Measurements from ENCODE around the gene TMC5. TPM values are rescaled to one million over a fixed set of nuclear protein-coding genes. Genes with fewer than 3 reads are reported as not detected.

TMC5 gene
- polyA plus RNA-seq, 1 of the 3 experiments (the other 2 are of a cell fraction) = not detected

DNA sequence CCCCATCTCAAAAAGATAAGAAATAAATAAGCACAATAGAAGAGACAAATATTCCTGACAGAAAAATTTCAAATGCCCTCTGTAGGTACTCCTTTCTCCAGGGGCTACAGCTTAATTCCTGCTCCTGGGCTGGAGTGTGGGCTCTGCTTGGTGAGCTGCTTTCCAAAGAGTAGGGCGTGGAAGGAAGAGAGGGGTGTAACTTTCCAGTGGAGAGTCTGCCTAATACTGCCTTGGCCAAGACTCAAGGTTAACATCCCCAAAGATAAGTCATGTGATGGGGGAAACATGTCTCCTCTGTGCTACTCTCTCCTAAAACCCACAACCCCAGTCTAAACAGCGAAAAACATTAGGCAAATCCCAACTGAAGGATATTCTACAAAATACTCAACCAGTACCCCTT, 42.7 kb downstream of the TMC5 start (continued):
- TF ChIP-seq, protein P1, sequence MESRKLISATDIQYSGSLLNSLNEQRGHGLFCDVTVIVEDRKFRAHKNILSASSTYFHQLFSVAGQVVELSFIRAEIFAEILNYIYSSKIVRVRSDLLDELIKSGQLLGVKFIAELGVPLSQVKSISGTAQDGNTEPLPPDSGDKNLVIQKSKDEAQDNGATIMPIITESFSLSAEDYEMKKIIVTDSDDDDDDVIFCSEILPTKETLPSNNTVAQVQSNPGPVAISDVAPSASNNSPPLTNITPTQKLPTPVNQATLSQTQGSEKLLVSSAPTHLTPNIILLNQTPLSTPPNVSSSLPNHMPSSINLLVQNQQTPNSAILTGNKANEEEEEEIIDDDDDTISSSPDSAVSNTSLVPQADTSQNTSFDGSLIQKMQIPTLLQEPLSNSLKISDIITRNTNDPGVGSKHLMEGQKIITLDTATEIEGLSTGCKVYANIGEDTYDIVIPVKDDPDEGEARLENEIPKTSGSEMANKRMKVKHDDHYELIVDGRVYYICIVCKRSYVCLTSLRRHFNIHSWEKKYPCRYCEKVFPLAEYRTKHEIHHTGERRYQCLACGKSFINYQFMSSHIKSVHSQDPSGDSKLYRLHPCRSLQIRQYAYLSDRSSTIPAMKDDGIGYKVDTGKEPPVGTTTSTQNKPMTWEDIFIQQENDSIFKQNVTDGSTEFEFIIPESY (IDR thresholded peaks at IDR 0.05; ENCODE audit: borderline replicate concordance, low read depth) = no peak
- TF ChIP-seq NFIC (IDR thresholded peaks at IDR 0.05; ENCODE audit: borderline replicate concordance) (no peak), YY1 (IDR thresholded peaks at IDR 0.05; ENCODE audit: low read depth) (no peak), MEF2A (IDR thresholded peaks at IDR 0.05; ENCODE audit: borderline replicate concordance, low read depth) (no peak), GATA2 (CRISPR knock-in tag; IDR thresholded peaks at IDR 0.05) (no peak), GABPA (IDR thresholded peaks at IDR 0.05; ENCODE audit: low read depth) (no peak), SMC3 (IDR thresholded peaks at IDR 0.05; ENCODE audit: low read depth, low read length) (no peak), FOXJ3 (CRISPR knock-in tag; IDR thresholded peaks at IDR 0.05) (no peak), TAF1 (IDR thresholded peaks at IDR 0.05; ENCODE audit: borderline replicate concordance, low read depth, low read length) (no peak)
- TF ChIP-seq, protein P2, sequence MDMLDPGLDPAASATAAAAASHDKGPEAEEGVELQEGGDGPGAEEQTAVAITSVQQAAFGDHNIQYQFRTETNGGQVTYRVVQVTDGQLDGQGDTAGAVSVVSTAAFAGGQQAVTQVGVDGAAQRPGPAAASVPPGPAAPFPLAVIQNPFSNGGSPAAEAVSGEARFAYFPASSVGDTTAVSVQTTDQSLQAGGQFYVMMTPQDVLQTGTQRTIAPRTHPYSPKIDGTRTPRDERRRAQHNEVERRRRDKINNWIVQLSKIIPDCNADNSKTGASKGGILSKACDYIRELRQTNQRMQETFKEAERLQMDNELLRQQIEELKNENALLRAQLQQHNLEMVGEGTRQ (IDR thresholded peaks at IDR 0.05; ENCODE audit: borderline replicate concordance, low read depth, low read length) = no peak

DNA sequence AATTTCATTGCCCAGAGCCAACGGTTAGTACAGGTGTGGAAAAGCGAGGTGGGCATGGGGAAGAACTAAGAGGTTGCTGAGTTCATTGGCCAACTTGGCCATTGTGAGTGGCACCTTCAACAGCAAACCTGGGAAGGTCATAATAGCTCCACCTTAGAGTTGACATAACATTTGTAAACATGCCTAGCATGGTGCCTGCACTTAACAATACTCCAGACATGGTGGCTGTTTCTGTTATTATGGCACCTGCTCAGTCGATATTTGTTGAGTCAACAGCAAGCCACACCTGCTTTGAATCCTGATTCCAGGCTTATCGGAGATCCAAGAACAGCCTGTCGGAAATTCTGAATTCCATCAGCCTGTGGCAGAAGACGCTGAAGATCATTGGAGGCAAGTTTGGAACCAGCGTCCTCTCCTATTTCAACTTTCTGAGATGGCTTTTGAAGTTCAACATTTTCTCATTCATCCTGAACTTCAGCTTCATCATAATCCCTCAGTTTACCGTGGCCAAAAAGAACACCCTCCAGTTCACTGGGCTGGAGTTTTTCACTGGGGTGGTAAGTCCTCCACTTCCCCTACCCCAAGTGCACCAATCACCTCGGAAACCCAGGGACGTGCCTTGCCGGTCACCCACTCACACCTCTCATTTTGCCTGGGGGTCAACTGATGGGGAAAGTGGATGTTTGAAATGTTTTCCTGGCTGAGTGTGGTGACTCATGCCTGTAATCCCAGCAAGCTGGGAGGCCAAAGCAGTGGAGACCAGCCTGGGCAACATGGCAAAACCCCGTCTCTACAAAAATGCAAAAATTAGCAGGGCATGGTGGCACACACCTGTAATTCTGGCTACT, 46.0 kb downstream of the TMC5 start:
- Histone ChIP-seq H3K4me2 (no peak overlapping the region), H3K9me3 (no peaks in the 10 kb centered on the region), H4K20me1 (ENCODE audit: insufficient read depth) (no peaks in the 10 kb centered on the region), H3K27ac (ENCODE audit: low read depth in 2 of 2, low read length in 1 of 2) (no peak overlapping the region), H3K27me3 (ENCODE audit: insufficient read depth) (no peaks in the 10 kb centered on the region), H3K79me2 (ENCODE audit: insufficient read depth) (no peaks in the 10 kb centered on the region), H3K4me1 (ENCODE audit: control insufficient read depth in 1 of 2, insufficient read depth in 2 of 2, low read depth in 1 of 2, low read length in 1 of 2) (no peaks in the 10 kb centered on the region), H3K36me3 (replicated peaks in 1 of 2; ENCODE audit: control insufficient read depth in 1 of 2, insufficient read depth in 2 of 2, low read length in 1 of 2) (no peaks in the 10 kb centered on the region), H3K9ac (no peak overlapping the region), H3K4me3 (ENCODE audit: low read depth in 2 of 2, low read length in 1 of 2) (no peak overlapping the region), H3K9me2 (no peaks in the 10 kb centered on the region), H2AFZ (ENCODE audit: low read depth) (no peak overlapping the region), H3F3A (replicated peaks; ENCODE audit: insufficient read depth) (no peaks in the 10 kb centered on the region)
- ChIA-PET CTCF (no interaction called here), POLR2A (no interaction called here)
- no peak for DNase-seq
- WGBS (ENCODE audit: low lambda C conversion rate) = 52% methylated on average over 12 of the region's 12 CpGs
- TF ChIP-seq FOXJ3 (CRISPR knock-in tag; IDR thresholded peaks at IDR 0.05) (no peak), YY1 (IDR thresholded peaks at IDR 0.05; ENCODE audit: low read depth) (no peak), MXI1 (IDR thresholded peaks at IDR 0.05; ENCODE audit: low read depth, low read length) (no peak), TEAD4 (IDR thresholded peaks at IDR 0.05; ENCODE audit: borderline replicate concordance, insufficient read depth) (no peak), FOSL2 (IDR thresholded peaks at IDR 0.05; ENCODE audit: borderline replicate concordance, low read depth) (no peak), EZH2phosphoT487 (IDR thresholded peaks at IDR 0.05; ENCODE audit: borderline replicate concordance, low read depth) (no peak), NRF1 (IDR thresholded peaks at IDR 0.05; ENCODE audit: low read depth, low read length) (no peak), JUND (IDR thresholded peaks at IDR 0.05) (no peak), RAD21 (IDR thresholded peaks at IDR 0.05; ENCODE audit: low read length) (no peak), RFX5 (IDR thresholded peaks at IDR 0.05; ENCODE audit: low read length) (no peak)
- TF ChIP-seq, protein P3, sequence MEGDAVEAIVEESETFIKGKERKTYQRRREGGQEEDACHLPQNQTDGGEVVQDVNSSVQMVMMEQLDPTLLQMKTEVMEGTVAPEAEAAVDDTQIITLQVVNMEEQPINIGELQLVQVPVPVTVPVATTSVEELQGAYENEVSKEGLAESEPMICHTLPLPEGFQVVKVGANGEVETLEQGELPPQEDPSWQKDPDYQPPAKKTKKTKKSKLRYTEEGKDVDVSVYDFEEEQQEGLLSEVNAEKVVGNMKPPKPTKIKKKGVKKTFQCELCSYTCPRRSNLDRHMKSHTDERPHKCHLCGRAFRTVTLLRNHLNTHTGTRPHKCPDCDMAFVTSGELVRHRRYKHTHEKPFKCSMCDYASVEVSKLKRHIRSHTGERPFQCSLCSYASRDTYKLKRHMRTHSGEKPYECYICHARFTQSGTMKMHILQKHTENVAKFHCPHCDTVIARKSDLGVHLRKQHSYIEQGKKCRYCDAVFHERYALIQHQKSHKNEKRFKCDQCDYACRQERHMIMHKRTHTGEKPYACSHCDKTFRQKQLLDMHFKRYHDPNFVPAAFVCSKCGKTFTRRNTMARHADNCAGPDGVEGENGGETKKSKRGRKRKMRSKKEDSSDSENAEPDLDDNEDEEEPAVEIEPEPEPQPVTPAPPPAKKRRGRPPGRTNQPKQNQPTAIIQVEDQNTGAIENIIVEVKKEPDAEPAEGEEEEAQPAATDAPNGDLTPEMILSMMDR (IDR thresholded peaks at IDR 0.05) = no peak
- TF ChIP-seq, protein P4, sequence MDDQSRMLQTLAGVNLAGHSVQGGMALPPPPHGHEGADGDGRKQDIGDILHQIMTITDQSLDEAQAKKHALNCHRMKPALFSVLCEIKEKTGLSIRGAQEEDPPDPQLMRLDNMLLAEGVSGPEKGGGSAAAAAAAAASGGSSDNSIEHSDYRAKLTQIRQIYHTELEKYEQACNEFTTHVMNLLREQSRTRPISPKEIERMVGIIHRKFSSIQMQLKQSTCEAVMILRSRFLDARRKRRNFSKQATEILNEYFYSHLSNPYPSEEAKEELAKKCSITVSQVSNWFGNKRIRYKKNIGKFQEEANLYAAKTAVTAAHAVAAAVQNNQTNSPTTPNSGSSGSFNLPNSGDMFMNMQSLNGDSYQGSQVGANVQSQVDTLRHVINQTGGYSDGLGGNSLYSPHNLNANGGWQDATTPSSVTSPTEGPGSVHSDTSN (IDR thresholded peaks at IDR 0.05) = no peak
- TF ChIP-seq, protein P2 (IDR thresholded peaks at IDR 0.05; ENCODE audit: borderline replicate concordance, low read depth, low read length) = no peak
- TF ChIP-seq, protein P5, sequence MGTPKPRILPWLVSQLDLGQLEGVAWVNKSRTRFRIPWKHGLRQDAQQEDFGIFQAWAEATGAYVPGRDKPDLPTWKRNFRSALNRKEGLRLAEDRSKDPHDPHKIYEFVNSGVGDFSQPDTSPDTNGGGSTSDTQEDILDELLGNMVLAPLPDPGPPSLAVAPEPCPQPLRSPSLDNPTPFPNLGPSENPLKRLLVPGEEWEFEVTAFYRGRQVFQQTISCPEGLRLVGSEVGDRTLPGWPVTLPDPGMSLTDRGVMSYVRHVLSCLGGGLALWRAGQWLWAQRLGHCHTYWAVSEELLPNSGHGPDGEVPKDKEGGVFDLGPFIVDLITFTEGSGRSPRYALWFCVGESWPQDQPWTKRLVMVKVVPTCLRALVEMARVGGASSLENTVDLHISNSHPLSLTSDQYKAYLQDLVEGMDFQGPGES (IDR thresholded peaks at IDR 0.05; ENCODE audit: low read depth, low read length) = no peak

Measured in SK-N-SH (cell line).